ENCODE data around the gene SYNPO2. TPM values are rescaled to one million over a fixed set of nuclear protein-coding genes. Genes with fewer than 3 reads are reported as not detected.

The SYNPO2 gene
- total RNA-seq, 1 experiment from 2014 or later = 0.61 TPM

DNA sequence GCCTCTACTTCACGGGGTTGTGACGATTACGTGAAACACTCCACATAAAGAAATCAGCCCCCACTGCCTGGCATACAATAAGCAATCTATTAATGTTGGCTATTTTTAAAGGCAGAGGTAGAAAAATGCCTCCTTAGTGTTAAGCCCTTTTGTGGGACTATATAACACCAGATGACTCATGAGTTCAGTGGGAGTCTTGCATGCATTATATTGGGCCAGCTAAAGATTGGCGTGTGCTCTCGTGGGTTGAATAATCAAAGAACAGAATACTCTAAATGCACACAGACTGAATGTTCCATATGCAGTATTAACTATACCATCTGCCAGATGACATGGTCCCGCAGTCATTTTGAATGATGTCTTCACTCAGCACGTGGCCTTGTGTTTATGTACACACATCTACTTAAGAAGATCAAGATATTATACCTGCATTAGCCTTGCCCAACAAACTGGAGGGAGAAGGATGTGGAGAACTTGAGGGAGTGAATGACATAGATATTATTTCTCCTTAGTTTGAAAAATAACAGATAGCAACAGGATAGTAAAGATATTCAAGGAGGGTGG is 162.0 kb downstream of the SYNPO2 start:
- H3K4me1 Mint-ChIP-seq (ENCODE audit: insufficient read depth, unreplicated experiment) = peaks cover 15% of the 10 kb centered on the region

DNA sequence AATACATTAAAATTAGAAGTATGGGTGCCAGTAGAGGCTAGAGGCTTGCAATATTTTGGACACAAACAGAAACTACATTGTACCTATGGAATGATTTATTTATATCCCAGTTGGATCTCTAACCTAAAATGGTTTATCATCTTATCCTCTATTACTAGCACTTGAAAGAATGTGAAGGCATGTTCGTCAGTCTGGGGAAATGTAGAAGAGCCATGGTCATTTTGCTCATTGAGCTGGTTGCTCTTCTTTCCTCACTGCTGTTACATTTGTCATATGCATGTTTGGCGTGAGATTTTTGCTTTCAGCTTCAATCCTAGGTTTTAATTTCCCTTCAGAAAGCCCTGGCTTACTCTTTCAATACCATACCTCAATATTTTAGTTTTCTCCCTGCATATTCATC is 164.6 kb downstream of the SYNPO2 start:
- H3K27me3 Mint-ChIP-seq (ENCODE audit: insufficient read depth, unreplicated experiment) = no peaks in the 10 kb centered on the region
- H3K27ac Mint-ChIP-seq (ENCODE audit: low read depth, unreplicated experiment) = no peak overlapping the region
- CTCF ChIA-PET = interaction anchor here (1.0 to 1.8 kb wide), 2 partner anchors 11 to 14 kb away, joined by 4 to 10 read pairs; no protein-coding TSS in a partner anchor
- POLR2A ChIA-PET = no interaction called here
- no peak for TF ChIP-seq CTCF (IDR thresholded peaks at IDR 0.05; ENCODE audit: unreplicated experiment)
- H3K9me3 Mint-ChIP-seq (ENCODE audit: unreplicated experiment) = no peaks in the 10 kb centered on the region
- BruUV-seq (replicated peaks) = no TSS peak
- H3K4me1 Mint-ChIP-seq (ENCODE audit: insufficient read depth, unreplicated experiment) = peaks cover 12% of the 10 kb centered on the region
- no peak for DNase-seq (ENCODE audit: unreplicated experiment)
- H3K36me3 Mint-ChIP-seq (ENCODE audit: insufficient read depth, unreplicated experiment) = no peaks in the 10 kb centered on the region
- no peak overlapping the region for H3K4me3 Mint-ChIP-seq (ENCODE audit: unreplicated experiment)
- intact Hi-C loops (cut with micrococcal nuclease) = no loop called here

More for the DNA sequence above, 162.0 kb downstream of the SYNPO2 start:
- Mint-ChIP-seq H3K27ac (ENCODE audit: low read depth, unreplicated experiment) (no peak overlapping the region), H3K36me3 (ENCODE audit: insufficient read depth, unreplicated experiment) (no peaks in the 10 kb centered on the region), H3K4me3 (ENCODE audit: unreplicated experiment) (no peak overlapping the region), H3K9me3 (ENCODE audit: unreplicated experiment) (no peaks in the 10 kb centered on the region), H3K27me3 (ENCODE audit: insufficient read depth, unreplicated experiment) (no peaks in the 10 kb centered on the region)
- ChIA-PET CTCF (no interaction called here), POLR2A (no interaction called here)
- no TSS peak for BruUV-seq (replicated peaks)
- no peak for TF ChIP-seq CTCF (IDR thresholded peaks at IDR 0.05; ENCODE audit: unreplicated experiment)
- intact Hi-C loops (cut with micrococcal nuclease) = no loop called here
- DNase-seq (ENCODE audit: unreplicated experiment) = no peak

DNA sequence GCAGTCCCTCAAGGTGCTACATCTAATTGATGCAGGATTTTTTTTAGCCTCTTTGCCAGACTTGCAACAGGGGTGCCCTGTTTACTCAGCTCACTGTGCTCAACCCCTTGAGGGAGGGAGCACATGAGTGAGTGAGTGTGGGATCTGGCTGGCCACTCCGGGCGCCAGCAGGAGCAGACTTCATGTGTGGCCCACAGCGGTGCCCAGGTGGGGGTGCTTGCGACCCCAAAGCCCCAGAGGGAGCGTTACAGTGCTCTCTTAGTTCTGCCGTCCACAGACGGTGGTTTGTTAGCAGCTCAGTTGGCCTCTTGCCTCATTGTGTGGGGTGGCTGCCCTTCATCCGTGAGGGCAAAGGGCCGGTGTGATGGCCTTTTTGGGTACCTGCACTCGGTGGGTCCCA is 165.3 kb downstream of the SYNPO2 start:
- Mint-ChIP-seq H3K4me3 (ENCODE audit: unreplicated experiment) (no peak overlapping the region), H3K36me3 (ENCODE audit: insufficient read depth, unreplicated experiment) (no peaks in the 10 kb centered on the region), H3K9me3 (ENCODE audit: unreplicated experiment) (no peaks in the 10 kb centered on the region), H3K27ac (ENCODE audit: low read depth, unreplicated experiment) (no peak overlapping the region), H3K27me3 (ENCODE audit: insufficient read depth, unreplicated experiment) (no peaks in the 10 kb centered on the region), H3K4me1 (ENCODE audit: insufficient read depth, unreplicated experiment) (peaks cover 6% of the 10 kb centered on the region)
- intact Hi-C loops (cut with micrococcal nuclease) = no loop called here
- ChIA-PET POLR2A (interaction anchor here (0.6 kb wide), 1 partner anchor 41 kb away, joined by 3 read pairs; no protein-coding TSS in a partner anchor), CTCF (interaction anchor here (0.5 to 1.2 kb wide), 3 partner anchors 13 to 48 kb away, joined by 3 to 5 read pairs (median 4); no protein-coding TSS in a partner anchor)
- DNase-seq (ENCODE audit: unreplicated experiment) = no peak
- no peak for TF ChIP-seq CTCF (IDR thresholded peaks at IDR 0.05; ENCODE audit: unreplicated experiment)
- BruUV-seq (replicated peaks) = no TSS peak

DNA sequence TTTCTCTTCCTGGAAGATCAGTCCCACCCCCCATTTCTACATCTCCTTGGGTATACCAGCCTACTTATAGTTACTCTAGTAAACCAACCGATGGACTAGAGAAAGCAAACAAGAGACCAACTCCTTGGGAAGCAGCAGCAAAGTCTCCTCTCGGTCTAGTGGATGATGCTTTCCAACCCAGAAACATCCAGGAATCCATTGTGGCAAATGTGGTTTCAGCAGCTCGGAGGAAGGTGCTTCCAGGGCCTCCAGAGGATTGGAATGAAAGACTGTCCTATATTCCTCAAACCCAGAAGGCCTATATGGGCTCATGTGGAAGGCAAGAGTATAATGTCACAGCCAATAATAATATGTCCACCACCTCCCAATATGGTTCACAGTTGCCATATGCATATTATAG is 168.8 kb downstream of the SYNPO2 start:
- Mint-ChIP-seq H3K4me1 (ENCODE audit: insufficient read depth, unreplicated experiment) (peaks cover 6% of the 10 kb centered on the region), H3K27me3 (ENCODE audit: insufficient read depth, unreplicated experiment) (no peaks in the 10 kb centered on the region), H3K36me3 (ENCODE audit: insufficient read depth, unreplicated experiment) (no peaks in the 10 kb centered on the region), H3K9me3 (ENCODE audit: unreplicated experiment) (no peaks in the 10 kb centered on the region), H3K27ac (ENCODE audit: low read depth, unreplicated experiment) (no peak overlapping the region), H3K4me3 (ENCODE audit: unreplicated experiment) (no peak overlapping the region)
- ChIA-PET POLR2A (no interaction called here), CTCF (interaction anchor here (1.0 kb wide), 1 partner anchor 76 kb away, joined by 3 read pairs; no protein-coding TSS in a partner anchor)
- no TSS peak for BruUV-seq (replicated peaks)
- TF ChIP-seq CTCF (IDR thresholded peaks at IDR 0.05; ENCODE audit: unreplicated experiment) = no peak
- intact Hi-C loops (cut with micrococcal nuclease) = no loop called here
- DNase-seq (ENCODE audit: unreplicated experiment) = no peak

All from MCF 10A (cell line).